ENCODE data around the gene NPC2.
"Not testable (repeated sequence)": the region's sequence is repeated elsewhere in the genome, so short reads cannot be mapped to it uniquely, and the experiment has no call there.

DNA sequence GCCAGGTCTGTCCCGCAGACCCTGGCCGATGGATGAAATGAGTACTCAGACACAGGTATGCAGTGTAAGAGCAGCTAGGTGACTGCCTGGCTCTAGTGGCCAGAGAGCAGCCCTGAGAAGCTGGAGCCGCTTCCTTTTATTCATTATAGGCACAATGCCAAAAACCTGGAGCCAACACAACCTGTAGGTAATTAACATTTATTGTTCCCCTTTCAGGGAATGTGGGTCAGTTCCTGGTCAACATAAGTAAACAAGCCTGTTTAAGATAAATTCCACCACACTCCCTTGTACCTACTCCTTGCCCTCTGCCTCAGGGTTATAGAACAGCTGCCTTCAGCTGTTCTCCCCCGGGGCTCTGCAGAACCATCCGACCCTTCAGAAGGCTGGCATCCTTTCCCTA, 38.7 kb downstream of the NPC2 start:
- TF ChIP-seq, protein P1, sequence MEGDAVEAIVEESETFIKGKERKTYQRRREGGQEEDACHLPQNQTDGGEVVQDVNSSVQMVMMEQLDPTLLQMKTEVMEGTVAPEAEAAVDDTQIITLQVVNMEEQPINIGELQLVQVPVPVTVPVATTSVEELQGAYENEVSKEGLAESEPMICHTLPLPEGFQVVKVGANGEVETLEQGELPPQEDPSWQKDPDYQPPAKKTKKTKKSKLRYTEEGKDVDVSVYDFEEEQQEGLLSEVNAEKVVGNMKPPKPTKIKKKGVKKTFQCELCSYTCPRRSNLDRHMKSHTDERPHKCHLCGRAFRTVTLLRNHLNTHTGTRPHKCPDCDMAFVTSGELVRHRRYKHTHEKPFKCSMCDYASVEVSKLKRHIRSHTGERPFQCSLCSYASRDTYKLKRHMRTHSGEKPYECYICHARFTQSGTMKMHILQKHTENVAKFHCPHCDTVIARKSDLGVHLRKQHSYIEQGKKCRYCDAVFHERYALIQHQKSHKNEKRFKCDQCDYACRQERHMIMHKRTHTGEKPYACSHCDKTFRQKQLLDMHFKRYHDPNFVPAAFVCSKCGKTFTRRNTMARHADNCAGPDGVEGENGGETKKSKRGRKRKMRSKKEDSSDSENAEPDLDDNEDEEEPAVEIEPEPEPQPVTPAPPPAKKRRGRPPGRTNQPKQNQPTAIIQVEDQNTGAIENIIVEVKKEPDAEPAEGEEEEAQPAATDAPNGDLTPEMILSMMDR (IDR thresholded peaks at IDR 0.05) = not testable (repeated sequence)
- TF ChIP-seq POLR2A (IDR thresholded peaks at IDR 0.05) = not testable (repeated sequence)
